ENCODE measurements around the gene CDH1.

CDH1 gene

DNA sequence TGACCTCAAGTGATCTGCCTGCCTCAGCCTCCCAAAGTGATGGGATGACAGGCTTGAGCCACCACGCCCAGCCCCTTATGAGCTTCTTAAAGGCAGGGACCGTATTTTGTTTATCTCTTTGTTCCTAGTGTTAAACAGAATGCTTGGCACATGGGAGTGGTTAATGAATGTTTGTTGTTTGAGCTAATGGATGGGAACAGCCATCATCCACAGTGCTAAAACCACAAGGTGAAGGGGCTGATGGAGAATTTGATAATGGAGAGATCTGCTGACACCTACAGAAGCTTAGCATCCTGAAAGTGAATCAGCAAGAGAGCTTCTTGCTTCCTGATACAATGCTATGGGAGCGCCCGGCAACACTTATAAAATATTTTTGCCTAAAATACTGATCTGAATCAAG lies 8.6 kb upstream of the CDH1 start:
- no peak overlapping the region for H3K27ac ChIP-seq
- no peak overlapping the region for H3K4me3 ChIP-seq

- no peak overlapping the region for H3K27ac ChIP-seq
- H3K4me3 ChIP-seq: no peak overlapping the region
These were observed 5.5 kb upstream of the CDH1 start for GRCh38 chr16:68731637-68732036.

- H3K4me3 ChIP-seq: no peak overlapping the region
- H3K27ac ChIP-seq: peak overlapping the region in 4 of 21 experiments; percentile 4 to 60 (median 42)
These were observed 4.9 kb upstream of the CDH1 start for GRCh38 chr16:68732042-68732680.

GRCh38 chr16:68732741-68733399 lies 4.2 kb upstream of the CDH1 start:
- H3K27ac ChIP-seq: peak overlapping the region in 4 of 21 experiments; percentile 4 to 60 (median 42)
- H3K4me3 ChIP-seq: no peak overlapping the region

- no peak overlapping the region for H3K27ac ChIP-seq
- H3K4me3 ChIP-seq: no peak overlapping the region
These were observed 3.5 kb upstream of the CDH1 start for GRCh38 chr16:68733570-68733969.

GRCh38 chr16:68734782-68735181 lies 2.3 kb upstream of the CDH1 start:
- no peak overlapping the region for H3K27ac ChIP-seq

GRCh38 chr16:68736561-68736960 lies 531 bp upstream of the CDH1 start:
- peak overlapping the region in 1 of 21 experiments; percentile 91 for H3K27ac ChIP-seq
- H3K4me3 ChIP-seq: peak overlapping the region in 4 of 7 experiments; percentile 49 to 72 (median 54)

More at GRCh38 chr16:68734782-68735181, 2.3 kb upstream of the CDH1 start:
- no peak overlapping the region for H3K4me3 ChIP-seq

- Histone ChIP-seq H3K4me3 (peak overlapping the region; percentile 43 to 72 (median 49)), H3K27ac (peak overlapping the region; percentile 26 to 92 (median 83))
These were observed 888 bp downstream of the CDH1 start for GRCh38 chr16:68737730-68738629.

DNA sequence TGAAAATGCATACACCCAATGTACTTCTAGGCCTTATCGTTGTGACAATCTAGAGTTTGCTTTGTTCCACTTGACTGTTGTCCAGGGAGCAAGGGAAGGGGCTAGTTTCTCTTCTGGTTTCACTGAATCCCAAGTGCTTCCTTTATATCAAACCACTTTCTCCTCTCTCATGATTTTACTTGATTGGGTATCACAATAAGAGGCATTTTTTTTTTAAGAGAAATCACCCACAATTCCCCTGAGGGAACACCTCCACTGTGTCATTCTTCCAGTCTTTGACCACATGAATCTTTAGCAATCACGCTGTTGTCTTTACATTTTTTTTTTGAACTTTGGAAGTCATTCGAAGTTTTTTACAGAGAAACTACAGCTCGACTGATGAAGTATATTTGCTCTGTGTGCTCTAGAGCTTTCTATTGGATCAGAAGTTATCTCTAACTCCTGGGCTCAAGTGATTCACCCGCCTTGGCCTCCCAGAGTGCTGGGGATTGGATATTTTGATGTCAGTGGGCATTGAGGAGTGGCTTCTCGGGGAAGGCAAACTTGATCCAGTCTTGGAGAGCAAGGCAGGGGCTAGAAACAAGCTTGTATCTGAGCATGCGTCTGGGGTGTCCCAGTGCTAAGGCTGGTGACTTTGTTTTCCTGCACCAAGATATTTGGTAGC lies 3.0 kb downstream of the CDH1 start:
- Histone ChIP-seq H3K4me3 (no peak overlapping the region), H3K27ac (peak overlapping the region in 3 of 21 experiments; percentile 1 to 57 (median 35))

DNA sequence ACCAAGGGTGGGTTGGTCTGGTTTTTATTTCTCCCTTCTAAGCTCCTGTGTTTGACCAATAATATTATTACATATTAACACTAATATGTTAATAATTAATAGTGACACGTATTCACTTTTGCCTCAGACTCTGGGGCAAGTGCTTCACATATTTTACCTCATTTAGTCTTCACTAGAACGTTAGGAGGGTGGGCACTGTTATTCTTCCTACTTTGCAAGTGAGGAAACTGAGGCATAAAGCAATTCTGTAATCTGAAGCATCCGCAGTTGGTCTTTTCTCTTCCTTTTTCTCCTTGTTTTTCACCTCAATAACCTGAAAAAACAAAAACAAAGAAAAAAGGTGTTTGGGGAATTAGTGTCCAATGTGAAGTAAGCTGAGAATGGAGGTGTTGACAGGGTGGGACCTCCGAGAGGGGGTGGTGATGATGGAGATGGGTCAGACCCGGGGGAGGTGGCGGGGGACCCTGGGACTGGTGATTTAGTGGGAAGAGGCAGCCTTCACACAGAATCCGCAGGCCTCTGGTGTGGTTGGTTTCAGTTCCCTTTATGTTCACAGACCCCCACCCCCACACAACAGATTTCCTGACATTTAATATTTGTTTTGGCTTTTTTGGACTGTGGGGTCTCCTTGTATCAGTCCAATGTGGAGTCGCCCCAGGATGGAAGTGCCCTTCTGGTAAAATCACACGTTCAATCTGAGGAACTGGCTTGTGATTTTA lies 3.7 kb downstream of the CDH1 start:
- H3K4me3 ChIP-seq: no peak overlapping the region

DNA sequence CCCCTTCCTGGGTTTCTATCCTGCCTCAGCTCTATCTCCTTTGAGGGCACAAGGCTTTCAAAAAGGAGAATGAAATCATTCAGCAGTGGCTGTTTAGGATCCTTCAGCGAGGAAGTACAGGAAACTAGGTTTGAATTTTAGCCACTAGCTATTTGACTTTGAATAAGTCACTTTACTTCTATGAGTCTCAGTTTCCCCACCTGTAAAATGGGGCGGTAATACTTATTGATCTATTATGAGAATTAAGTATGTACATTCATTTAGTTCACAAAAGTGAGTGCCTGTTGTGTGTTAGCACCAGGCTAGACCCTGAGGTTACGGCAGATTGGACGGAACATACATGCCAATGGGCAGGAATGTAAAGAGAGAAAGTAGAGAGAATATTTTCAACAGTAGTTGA lies 6.6 kb downstream of the CDH1 start:
- Histone ChIP-seq H3K4me3 (no peak overlapping the region), H3K27ac (peak overlapping the region in 10 of 21 experiments; percentile 33 to 83 (median 62))

More for the DNA sequence above, 3.7 kb downstream of the CDH1 start:
- peak overlapping the region in 4 of 21 experiments; percentile 1 to 83 (median 30) for H3K27ac ChIP-seq

DNA sequence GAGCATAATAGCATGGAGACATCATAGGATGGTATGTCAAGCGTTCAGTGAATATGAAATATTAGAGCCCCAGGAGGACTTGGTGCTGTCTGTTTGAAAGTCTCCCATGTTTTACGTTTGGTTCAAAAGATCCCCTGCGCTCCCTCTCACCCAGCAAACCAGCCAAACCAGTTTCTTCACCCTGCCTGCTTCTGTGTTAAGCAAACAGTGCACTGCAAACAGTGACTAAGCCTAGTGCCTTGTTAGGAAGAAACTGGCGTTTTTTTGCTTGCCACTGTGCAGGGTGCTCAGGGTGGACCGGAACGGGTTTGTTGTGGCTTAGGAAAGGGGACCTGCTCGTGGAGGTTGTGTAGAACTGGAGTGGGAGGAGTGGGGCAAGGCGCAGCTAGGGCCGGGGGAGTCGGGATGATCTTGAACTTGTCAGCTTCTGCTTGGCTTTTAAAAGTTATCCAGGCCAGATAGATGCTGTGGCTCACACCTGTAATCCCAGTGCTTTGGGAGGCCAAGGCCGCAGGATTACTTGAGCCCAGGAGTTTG lies 7.7 kb downstream of the CDH1 start:
- Histone ChIP-seq H3K27ac (peak overlapping the region in 17 of 21 experiments; percentile 8 to 83 (median 55)), H3K4me3 (no peak overlapping the region)

- Histone ChIP-seq H3K4me3 (no peak overlapping the region), H3K27ac (peak overlapping the region in 1 of 21 experiments; percentile 12)
These were observed 9.9 kb downstream of the CDH1 start for GRCh38 chr16:68746951-68747350.

DNA sequence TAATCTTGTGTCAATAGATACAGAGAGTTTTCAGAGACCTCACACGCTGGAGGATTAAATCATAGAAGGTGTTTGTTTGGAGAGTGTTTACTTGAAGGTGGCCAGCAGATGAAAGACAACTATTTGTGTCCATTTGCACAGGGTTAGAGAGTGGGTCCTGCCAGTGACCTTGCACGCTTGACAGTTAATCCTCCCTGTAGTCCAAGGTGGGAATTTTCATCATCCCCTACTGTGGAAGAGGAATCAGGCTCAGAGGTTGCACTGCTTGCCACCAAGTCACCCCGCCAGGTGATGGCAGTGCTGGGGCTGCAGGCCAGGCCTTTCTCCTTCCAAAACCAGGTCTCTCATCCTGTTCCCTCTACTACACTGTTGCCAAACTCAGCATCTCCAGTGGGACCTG lies 12.3 kb downstream of the CDH1 start:
- H3K4me3 ChIP-seq: no peak overlapping the region
- no peak overlapping the region for H3K27ac ChIP-seq

GRCh38 chr16:68750193-68750695 lies 13.2 kb downstream of the CDH1 start:
- no peak overlapping the region for H3K4me3 ChIP-seq
- no peak overlapping the region for H3K27ac ChIP-seq

DNA sequence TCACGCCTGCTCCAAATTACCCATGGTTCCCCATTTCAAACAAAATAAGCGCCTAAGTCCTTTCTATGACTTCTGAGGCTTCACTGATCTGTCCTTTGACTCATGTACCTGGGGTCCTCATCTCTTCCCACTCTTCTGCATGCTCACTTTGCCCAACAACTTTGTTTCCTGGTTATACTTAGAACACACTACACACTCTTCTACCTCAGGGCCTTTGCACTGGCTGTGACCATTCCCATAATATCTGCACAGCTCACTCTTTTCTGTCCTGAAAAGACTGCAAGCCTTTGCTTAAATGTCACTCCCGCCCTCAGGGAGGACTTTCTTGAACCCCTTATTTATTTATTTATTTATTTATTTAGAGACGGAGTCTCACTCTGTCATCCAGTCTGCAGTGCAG lies 14.1 kb downstream of the CDH1 start:
- no peak overlapping the region for H3K27ac ChIP-seq
- no peak overlapping the region for H3K4me3 ChIP-seq

DNA sequence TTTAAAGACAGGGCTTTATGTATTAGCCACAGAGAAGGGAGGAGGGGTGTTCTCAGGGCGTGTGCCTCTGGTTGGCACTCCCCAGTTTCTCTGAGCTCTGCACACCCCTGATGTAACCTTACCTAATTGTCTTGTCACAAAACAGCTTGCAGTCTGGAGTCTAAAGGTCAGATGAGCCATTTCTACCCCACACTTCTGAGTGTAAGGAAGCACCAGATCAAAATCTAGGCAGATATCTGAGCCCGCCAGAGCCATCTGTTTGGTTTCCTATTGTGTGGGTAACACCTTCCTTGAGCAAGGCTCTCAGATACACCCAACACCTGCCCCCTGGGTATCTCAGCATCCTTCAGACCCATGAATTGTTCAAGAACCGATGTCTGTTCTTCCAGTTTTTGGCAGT lies 15.5 kb downstream of the CDH1 start:
- H3K27ac ChIP-seq: peak overlapping the region in 6 of 21 experiments; percentile 3 to 33 (median 25)
- H3K4me3 ChIP-seq: no peak overlapping the region

DNA sequence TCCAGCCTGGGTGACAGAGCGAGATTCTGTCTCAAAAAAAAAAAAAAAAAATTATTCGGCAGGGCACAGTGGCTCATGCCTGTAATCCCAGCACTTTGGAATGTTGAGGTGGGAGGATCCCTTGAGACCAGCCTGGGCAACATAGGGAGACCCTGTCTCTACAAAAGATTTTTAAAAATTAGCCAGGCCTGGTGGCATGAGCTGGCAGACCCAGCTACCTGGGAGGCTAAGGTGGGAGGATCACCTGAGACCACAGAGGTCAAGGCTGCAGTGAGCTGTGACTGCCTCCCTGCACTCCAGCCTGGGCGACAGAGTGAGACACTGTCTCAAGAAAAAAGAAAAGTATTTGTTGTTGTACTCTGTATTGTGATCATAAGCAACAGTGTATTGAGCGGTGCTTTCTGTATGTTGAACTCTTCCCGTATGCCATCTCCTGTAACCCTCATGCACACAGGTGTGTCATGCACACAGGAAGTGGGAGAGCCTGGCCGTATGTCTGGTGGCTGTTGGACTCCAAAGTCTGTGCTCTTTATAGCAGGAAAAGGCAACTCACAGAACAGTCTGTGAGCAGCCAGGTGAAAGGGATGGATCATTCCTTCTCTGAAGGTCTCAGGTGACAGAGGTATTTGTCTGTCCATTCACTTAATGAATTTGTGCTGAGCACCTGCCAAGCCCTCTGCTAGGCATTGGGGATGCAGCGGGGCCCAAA lies 17.1 kb downstream of the CDH1 start:
- peak overlapping the region in 10 of 21 experiments; percentile 11 to 75 (median 43) for H3K27ac ChIP-seq
- no peak overlapping the region for H3K4me3 ChIP-seq
